Measurements from ENCODE around the gene GXYLT2. TPM values are rescaled to one million over a fixed set of nuclear protein-coding genes. Genes with fewer than 3 reads are reported as not detected.

Gene GXYLT2
- total and polyA plus RNA-seq, 2 donors (not counting 1 experiment from before 2014, with no cell fraction given): not detected

DNA sequence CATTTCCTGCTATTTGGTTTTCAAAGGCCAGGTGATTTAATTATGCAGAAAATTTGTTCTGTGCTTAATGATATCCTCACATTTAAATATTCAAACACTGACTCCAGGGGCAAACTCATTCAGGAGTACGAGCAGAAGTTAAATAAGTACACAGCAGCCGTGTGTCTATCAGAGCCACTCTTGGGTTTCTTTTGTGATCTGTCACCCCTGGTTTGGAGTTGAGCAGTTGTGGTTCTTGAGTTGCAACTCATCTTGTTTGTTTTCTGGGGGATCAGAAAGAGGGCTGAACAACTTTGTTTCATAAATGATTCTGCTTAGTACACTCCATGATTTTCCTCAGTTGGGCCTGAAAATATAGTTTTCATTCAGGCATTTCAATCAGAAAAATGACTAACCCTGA lies 83.1 kb downstream of the GXYLT2 start:
- no peaks in the 10 kb centered on the region for H3K9me3 Mint-ChIP-seq (ENCODE audit: insufficient read depth)
- H3K9me3 ChIP-seq (ENCODE audit: control extremely low read depth in 1 of 3, control insufficient read depth in 2 of 3, insufficient read depth in 1 of 3, low read length in 2 of 3): no peaks in the 10 kb centered on the region

DNA sequence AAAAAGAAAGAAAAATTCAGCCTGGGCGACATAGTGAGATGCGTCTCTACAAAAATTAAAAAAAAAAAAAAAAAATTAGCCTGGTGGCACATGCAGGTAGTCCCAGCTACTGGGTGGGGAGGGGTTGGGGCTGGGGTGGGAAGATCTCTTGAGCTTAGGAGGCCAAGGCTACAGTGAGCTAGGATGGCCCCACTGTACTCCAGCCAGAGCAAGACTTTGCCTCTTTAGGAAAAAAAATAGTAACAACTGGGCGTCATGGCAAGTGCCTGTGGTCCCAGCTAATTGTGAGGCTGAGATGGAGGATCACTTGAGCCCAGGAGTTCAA lies 84.8 kb downstream of the GXYLT2 start:
- Mint-ChIP-seq H3K27me3 (peaks cover 14% of the 10 kb centered on the region), H3K4me1 (no peaks in the 10 kb centered on the region), H3K4me3 (no peak overlapping the region), H3K27ac (no peak overlapping the region), H3K9me3 (ENCODE audit: insufficient read depth) (no peaks in the 10 kb centered on the region)
- Histone ChIP-seq H3K27me3 (replicated peaks in 1 of 4; ENCODE audit: control extremely low read depth in 1 of 4, control insufficient read depth in 3 of 4, insufficient read depth in 4 of 4, low read length in 3 of 4) (peaks cover 0 to 3% (median 0%) of the 10 kb centered on the region in 4 experiments), H2AFZ (ENCODE audit: insufficient read depth, low read depth, low read length, poor library complexity, severe bottlenecking) (no peak overlapping the region), H3K27ac (ENCODE audit: low read length in 2 of 2) (no peak overlapping the region), H3K79me2 (ENCODE audit: control insufficient read depth, insufficient read depth, low read length) (no peaks in the 10 kb centered on the region), H3K4me1 (ENCODE audit: control insufficient read depth in 2 of 2, insufficient read depth in 2 of 2, low read length in 2 of 2) (no peaks in the 10 kb centered on the region), H3K9me3 (ENCODE audit: control extremely low read depth in 1 of 3, control insufficient read depth in 2 of 3, insufficient read depth in 1 of 3, low read length in 2 of 3) (no peaks in the 10 kb centered on the region), H3K9ac (ENCODE audit: low read length) (no peak overlapping the region), H4K20me1 (ENCODE audit: control insufficient read depth, insufficient read depth, low read length, poor library complexity, severe bottlenecking) (no peaks in the 10 kb centered on the region), H3K36me3 (replicated peaks in 1 of 2; ENCODE audit: control extremely low read depth in 1 of 2, control insufficient read depth in 1 of 2, extremely low read depth in 1 of 2, insufficient read depth in 2 of 2, low read length in 1 of 2) (no peaks in the 10 kb centered on the region), H3K4me3 (ENCODE audit: control extremely low read depth in 1 of 5, extremely low read depth in 1 of 5, insufficient read depth in 1 of 5, low read depth in 2 of 5, low read length in 4 of 5) (no peak overlapping the region), H3K4me2 (replicated peaks; ENCODE audit: low read depth, low read length, poor library complexity, severe bottlenecking) (no peak overlapping the region)
- ChIA-PET POLR2A (no interaction called here), CTCF (interaction anchor here (0.7 kb wide), 1 partner anchor 26 kb away, joined by 5 read pairs; no protein-coding TSS in a partner anchor)
- intact Hi-C loops (cut with micrococcal nuclease): no loop called here
- WGBS (ENCODE audit: insufficient coverage): no CpG with 5 or more reads among the region's 3 CpGs
- no peak for DNase-seq
- no peak for TF ChIP-seq EZH2 (IDR thresholded peaks at IDR 0.05; ENCODE audit: borderline replicate concordance, insufficient read depth, low read depth, low read length, poor library complexity, severe bottlenecking)
- TF ChIP-seq, protein P1, sequence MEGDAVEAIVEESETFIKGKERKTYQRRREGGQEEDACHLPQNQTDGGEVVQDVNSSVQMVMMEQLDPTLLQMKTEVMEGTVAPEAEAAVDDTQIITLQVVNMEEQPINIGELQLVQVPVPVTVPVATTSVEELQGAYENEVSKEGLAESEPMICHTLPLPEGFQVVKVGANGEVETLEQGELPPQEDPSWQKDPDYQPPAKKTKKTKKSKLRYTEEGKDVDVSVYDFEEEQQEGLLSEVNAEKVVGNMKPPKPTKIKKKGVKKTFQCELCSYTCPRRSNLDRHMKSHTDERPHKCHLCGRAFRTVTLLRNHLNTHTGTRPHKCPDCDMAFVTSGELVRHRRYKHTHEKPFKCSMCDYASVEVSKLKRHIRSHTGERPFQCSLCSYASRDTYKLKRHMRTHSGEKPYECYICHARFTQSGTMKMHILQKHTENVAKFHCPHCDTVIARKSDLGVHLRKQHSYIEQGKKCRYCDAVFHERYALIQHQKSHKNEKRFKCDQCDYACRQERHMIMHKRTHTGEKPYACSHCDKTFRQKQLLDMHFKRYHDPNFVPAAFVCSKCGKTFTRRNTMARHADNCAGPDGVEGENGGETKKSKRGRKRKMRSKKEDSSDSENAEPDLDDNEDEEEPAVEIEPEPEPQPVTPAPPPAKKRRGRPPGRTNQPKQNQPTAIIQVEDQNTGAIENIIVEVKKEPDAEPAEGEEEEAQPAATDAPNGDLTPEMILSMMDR (IDR thresholded peaks at IDR 0.05): no peak
- ATAC-seq (ENCODE audit: low read depth): no peak

More for the DNA sequence above, 83.1 kb downstream of the GXYLT2 start:
- peaks cover under 1% of the 10 kb centered on the region for H3K4me1 Mint-ChIP-seq
- no peak for DNase-seq
- H2AFZ ChIP-seq (ENCODE audit: insufficient read depth, low read depth, low read length, poor library complexity, severe bottlenecking): no peak overlapping the region
- no peak for TF ChIP-seq EZH2 (IDR thresholded peaks at IDR 0.05; ENCODE audit: borderline replicate concordance, insufficient read depth, low read depth, low read length, poor library complexity, severe bottlenecking)
- TF ChIP-seq, protein P1 (IDR thresholded peaks at IDR 0.05): no peak
- H3K27me3 Mint-ChIP-seq: peaks cover 10% of the 10 kb centered on the region
- no peak overlapping the region for H3K4me2 ChIP-seq (replicated peaks; ENCODE audit: low read depth, low read length, poor library complexity, severe bottlenecking)
- intact Hi-C loops (cut with micrococcal nuclease): no loop called here
- no peak overlapping the region for H3K9ac ChIP-seq (ENCODE audit: low read length)
- H3K79me2 ChIP-seq (ENCODE audit: control insufficient read depth, insufficient read depth, low read length): no peaks in the 10 kb centered on the region
- no peak overlapping the region for H3K27ac ChIP-seq (ENCODE audit: low read length in 2 of 2)
- 40% methylated on average over 1 of the region's 2 CpGs for WGBS (ENCODE audit: insufficient coverage)
- no peaks in the 10 kb centered on the region for H3K36me3 ChIP-seq (replicated peaks in 1 of 2; ENCODE audit: control extremely low read depth in 1 of 2, control insufficient read depth in 1 of 2, extremely low read depth in 1 of 2, insufficient read depth in 2 of 2, low read length in 1 of 2)
- H3K4me1 ChIP-seq (ENCODE audit: control insufficient read depth in 2 of 2, insufficient read depth in 2 of 2, low read length in 2 of 2): peaks cover 0 to 1% of the 10 kb centered on the region in 2 donors
- CTCF ChIA-PET: no interaction called here
- no peak overlapping the region for H3K27ac Mint-ChIP-seq
- no peak for ATAC-seq (ENCODE audit: low read depth)
- no peak overlapping the region for H3K4me3 ChIP-seq (ENCODE audit: control extremely low read depth in 1 of 5, extremely low read depth in 1 of 5, insufficient read depth in 1 of 5, low read depth in 2 of 5, low read length in 4 of 5)
- H3K27me3 ChIP-seq (replicated peaks in 1 of 4; ENCODE audit: control extremely low read depth in 1 of 4, control insufficient read depth in 3 of 4, insufficient read depth in 4 of 4, low read length in 3 of 4): peaks cover 0 to 3% (median 0%) of the 10 kb centered on the region in 4 experiments
- H3K4me3 Mint-ChIP-seq: no peak overlapping the region
- no peaks in the 10 kb centered on the region for H4K20me1 ChIP-seq (ENCODE audit: control insufficient read depth, insufficient read depth, low read length, poor library complexity, severe bottlenecking)
- POLR2A ChIA-PET: no interaction called here

Measured in B cell (primary cell).